SH-SY5Y (cell line): ENCODE measurements around the gene SLC25A30.

Experiments
- GATA2 ChIP-seq: IDR thresholded peaks from 2 replicates; pipeline ENCODE4 v1.6.1; 2011; ENCODE audit warnings: mild to moderate bottlenecking, low read depth, low read length
- GATA3 ChIP-seq: IDR thresholded peaks from 2 replicates; pipeline ENCODE4 v1.6.1; 2011; ENCODE audit warnings: low read depth, mild to moderate bottlenecking, low read length, moderate library complexity

GRCh38 chr13:45385320-45385719, 32.9 kb downstream of the SLC25A30 start:
- TF ChIP-seq GATA2 (no peak), GATA3 (no peak)
